IMR-90 (cell line): Measurements from ENCODE around the gene TEAD2.

Experiments
- POLR2A ChIP-seq: IDR thresholded peaks from 2 replicates; pipeline ENCODE4 v1.6.1; 2012; ENCODE audit warnings: mild to moderate bottlenecking, low read depth, low read length
- RAD21 ChIP-seq: IDR thresholded peaks from 2 replicates; pipeline ENCODE4 v1.6.1; 2012; ENCODE audit warnings: low read length, improper control_type of control experiment
- RFX5 ChIP-seq: IDR thresholded peaks from 2 replicates; pipeline ENCODE4 v1.8.0; 2012; ENCODE audit warnings: low read depth, mild to moderate bottlenecking, low read length, moderate library complexity
- TF ChIP-seq, protein P1 (sequence below): conservative IDR thresholded peaks from 2 replicates; pipeline ENCODE4 v1.5.1; 2012; ENCODE audit warnings: mild to moderate bottlenecking, low read depth, low read length, improper control_type of control experiment

GRCh38 chr19:49301165-49301865 is 60.9 kb downstream of the TEAD2 start:
- TF ChIP-seq POLR2A, result no peak
- TF ChIP-seq RFX5, result no peak
- TF ChIP-seq, protein P1, sequence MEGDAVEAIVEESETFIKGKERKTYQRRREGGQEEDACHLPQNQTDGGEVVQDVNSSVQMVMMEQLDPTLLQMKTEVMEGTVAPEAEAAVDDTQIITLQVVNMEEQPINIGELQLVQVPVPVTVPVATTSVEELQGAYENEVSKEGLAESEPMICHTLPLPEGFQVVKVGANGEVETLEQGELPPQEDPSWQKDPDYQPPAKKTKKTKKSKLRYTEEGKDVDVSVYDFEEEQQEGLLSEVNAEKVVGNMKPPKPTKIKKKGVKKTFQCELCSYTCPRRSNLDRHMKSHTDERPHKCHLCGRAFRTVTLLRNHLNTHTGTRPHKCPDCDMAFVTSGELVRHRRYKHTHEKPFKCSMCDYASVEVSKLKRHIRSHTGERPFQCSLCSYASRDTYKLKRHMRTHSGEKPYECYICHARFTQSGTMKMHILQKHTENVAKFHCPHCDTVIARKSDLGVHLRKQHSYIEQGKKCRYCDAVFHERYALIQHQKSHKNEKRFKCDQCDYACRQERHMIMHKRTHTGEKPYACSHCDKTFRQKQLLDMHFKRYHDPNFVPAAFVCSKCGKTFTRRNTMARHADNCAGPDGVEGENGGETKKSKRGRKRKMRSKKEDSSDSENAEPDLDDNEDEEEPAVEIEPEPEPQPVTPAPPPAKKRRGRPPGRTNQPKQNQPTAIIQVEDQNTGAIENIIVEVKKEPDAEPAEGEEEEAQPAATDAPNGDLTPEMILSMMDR, result peak; percentile 70
- peak; percentile 47 for TF ChIP-seq RAD21
